Testis (tissue), 3 donors: Measurements from ENCODE around the gene DUSP7. TPM values are rescaled to one million over a fixed set of nuclear protein-coding genes. Genes with fewer than 3 reads are reported as not detected.
"Not testable (repeated sequence)": the region's sequence is repeated elsewhere in the genome, so short reads cannot be mapped to it uniquely, and the experiment has no call there.

ENCODE experiments used
- DNase-seq: peaks from one replicate; pipeline ENCODE4 v3.0.0-alpha.2; 2019
- H3K27ac ChIP-seq, 2 donors: fragments of 200-600 bp; sonication (generic); one replicate each; pipeline ENCODE4 v1.5.1; 2019
- H3K27me3 ChIP-seq: fragments of 200-600 bp; sonication (generic); one replicate; pipeline ENCODE4 v1.5.1; 2019
- H3K36me3 ChIP-seq: fragments of 200-600 bp; sonication (generic); one replicate; pipeline ENCODE4 v1.5.1; 2017; ENCODE audit warnings: low read depth; ENCODE audit errors: missing control alignments
- H3K4me1 ChIP-seq: fragments of 200-600 bp; sonication (generic); one replicate; pipeline ENCODE4 v1.5.1; 2019
- H3K4me3 ChIP-seq, 2 donors: fragments of 200-600 bp; sonication (generic); one replicate each; pipeline ENCODE4 v1.5.1; 2017 to 2019
- H3K9me3 ChIP-seq: fragments of 200-600 bp; sonication (generic); one replicate; pipeline ENCODE4 v1.5.1; 2017
- POLR2A ChIP-seq: fragments of 450-650 bp; IDR thresholded peaks from one replicate; pipeline ENCODE4 v1.6.1; 2017; ENCODE audit warnings: antibody characterized with exemption, mild to moderate bottlenecking, moderate library complexity
- WGBS, 2 donors: methylation state at CpG; one replicate each; pipeline ENCODE4 v1.1.5; 2018; 5-methylcytosine and 5-hydroxymethylcytosine counted together
- intact Hi-C: fragments of 100-400 bp; cut with DNase I; formaldehyde crosslinking; loops from one replicate; pipeline ENCODE4 v1.15.1; 2023; ENCODE audit warnings: low total_unique reads
- polyA plus RNA-seq: library from polyadenylated mRNA; stranded (reverse); fragments of 350-450 nt; fragmentation: Illumina TruSeq; extraction: RNeasy Lipid Tissue Mini Kit (QIAGEN cat#74804); gene quantifications from one replicate; pipeline ENCODE4 v1.2.3, GENCODE V29; 2014; ENCODE audit warnings: low read depth, low replicate concordance; ENCODE audit not compliant: insufficient read depth
- total RNA-seq, 2 donors: library from RNA; depleted of rRNA; stranded (reverse); fragments of >200 nt; gene quantifications; one replicate each; pipeline ENCODE4 v1.2.3, GENCODE V29; 2016
- TF ChIP-seq, protein P1 (sequence below), 3 experiments: fragments of 450-650 bp in 2 of 3; fragments of 200-600 bp in 1 of 3; sonication (generic) in 1 of 3; IDR thresholded peaks; one replicate each; pipeline ENCODE4 v1.5.1; 2016 to 2019; ENCODE audit warnings: antibody characterized with exemption in 3 of 3, mild to moderate bottlenecking in 2 of 3, moderate library complexity in 1 of 3

Gene DUSP7
- total and polyA plus RNA-seq, 3 donors from 2014 or later: 25.1 to 48.8 (median 40.6) TPM

DNA sequence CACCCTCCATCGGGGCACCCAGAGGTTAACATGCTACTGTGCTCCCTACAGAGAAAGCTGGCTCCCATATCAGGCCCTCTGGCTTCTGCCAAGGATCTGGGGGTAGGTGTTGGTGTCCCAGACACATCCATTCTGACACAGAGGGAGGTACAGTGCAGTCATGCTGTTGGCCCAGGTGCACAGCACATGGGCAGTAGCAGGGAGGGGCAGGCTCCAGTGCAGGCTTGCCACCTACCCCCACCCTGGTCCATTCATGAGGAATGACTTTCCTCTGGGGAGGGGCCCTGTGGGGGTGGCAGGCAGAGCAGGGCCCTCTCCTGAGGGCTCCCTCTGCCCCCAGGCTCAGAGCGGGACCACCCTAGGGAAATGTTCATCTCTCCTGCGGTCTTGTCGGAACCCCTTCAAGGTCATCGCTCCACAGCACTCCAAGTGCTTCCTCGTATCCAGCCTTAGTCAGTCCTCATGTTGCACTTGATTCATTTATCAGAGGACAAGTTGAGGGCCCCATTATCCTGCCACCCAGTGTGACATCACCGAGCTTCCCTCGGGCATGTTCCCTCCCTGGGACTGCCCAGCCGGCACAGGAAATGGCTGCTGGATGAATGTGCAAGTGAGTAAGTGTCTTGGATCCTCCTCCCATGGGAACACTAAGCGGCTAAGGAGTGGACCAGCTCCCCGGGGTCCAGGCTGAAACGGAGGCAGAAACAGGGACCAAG is 10.0 kb downstream of the DUSP7 start:
- intact Hi-C loops: no loop called here
- Histone ChIP-seq H3K27ac (no peak overlapping the region), H3K4me3 (no peak overlapping the region), H3K36me3 (no peaks in the 10 kb centered on the region), H3K9me3 (no peaks in the 10 kb centered on the region), H3K27me3 (no peaks in the 10 kb centered on the region), H3K4me1 (peaks cover 10% of the 10 kb centered on the region)
- TF ChIP-seq, protein P1, sequence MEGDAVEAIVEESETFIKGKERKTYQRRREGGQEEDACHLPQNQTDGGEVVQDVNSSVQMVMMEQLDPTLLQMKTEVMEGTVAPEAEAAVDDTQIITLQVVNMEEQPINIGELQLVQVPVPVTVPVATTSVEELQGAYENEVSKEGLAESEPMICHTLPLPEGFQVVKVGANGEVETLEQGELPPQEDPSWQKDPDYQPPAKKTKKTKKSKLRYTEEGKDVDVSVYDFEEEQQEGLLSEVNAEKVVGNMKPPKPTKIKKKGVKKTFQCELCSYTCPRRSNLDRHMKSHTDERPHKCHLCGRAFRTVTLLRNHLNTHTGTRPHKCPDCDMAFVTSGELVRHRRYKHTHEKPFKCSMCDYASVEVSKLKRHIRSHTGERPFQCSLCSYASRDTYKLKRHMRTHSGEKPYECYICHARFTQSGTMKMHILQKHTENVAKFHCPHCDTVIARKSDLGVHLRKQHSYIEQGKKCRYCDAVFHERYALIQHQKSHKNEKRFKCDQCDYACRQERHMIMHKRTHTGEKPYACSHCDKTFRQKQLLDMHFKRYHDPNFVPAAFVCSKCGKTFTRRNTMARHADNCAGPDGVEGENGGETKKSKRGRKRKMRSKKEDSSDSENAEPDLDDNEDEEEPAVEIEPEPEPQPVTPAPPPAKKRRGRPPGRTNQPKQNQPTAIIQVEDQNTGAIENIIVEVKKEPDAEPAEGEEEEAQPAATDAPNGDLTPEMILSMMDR (IDR thresholded peaks at IDR 0.05): no peak
- no peak for TF ChIP-seq POLR2A
- 78 to 92% methylated on average over 4 to 12 of the region's 12 CpGs for WGBS, 2 donors
- DNase-seq: no peak

DNA sequence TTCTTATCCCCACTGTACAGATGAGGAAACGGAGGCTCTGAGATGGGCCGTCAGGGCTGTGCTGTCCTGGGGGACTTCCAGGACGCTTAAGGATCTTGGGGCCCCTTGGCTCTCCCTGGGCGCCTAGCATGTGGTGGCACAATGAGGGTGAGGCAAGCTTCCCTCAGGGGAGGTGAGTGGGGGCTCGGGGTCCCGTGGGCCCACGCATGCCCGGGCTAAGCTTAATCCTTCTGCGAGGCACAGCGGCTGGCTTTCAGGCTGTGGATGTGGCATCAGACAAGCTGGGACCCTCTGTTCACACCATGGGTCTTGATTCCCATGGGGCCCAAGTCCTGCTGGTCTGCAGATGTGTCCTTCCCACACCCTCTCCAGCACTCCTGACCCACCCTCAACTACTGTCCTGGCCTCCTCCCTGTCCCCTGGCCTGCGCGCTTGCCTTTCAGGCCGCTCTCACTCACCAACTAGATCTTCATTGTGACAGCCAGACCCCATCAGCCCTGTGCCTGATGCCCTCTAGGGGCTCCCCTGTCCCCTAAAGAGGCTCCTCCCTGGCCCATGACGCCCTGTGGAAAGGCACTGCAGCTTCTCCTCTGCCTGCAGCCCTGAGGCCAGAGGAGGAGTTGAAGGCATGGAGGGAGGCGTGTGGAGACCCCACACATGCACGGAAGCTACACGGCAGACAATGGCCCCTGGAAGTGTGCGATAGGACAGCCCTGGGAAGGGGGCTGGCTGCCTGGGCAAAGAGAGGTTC is 11.3 kb downstream of the DUSP7 start:
- Histone ChIP-seq H3K27ac (no peak overlapping the region), H3K27me3 (no peaks in the 10 kb centered on the region), H3K4me1 (peaks cover 15% of the 10 kb centered on the region), H3K36me3 (no peaks in the 10 kb centered on the region), H3K9me3 (no peaks in the 10 kb centered on the region), H3K4me3 (no peak overlapping the region)
- intact Hi-C loops: no loop called here
- no peak for DNase-seq
- TF ChIP-seq, protein P1 (IDR thresholded peaks at IDR 0.05): no peak
- TF ChIP-seq POLR2A: no peak
- WGBS, 2 donors: 94 to 97% methylated on average over 8 to 18 of the region's 18 CpGs

DNA sequence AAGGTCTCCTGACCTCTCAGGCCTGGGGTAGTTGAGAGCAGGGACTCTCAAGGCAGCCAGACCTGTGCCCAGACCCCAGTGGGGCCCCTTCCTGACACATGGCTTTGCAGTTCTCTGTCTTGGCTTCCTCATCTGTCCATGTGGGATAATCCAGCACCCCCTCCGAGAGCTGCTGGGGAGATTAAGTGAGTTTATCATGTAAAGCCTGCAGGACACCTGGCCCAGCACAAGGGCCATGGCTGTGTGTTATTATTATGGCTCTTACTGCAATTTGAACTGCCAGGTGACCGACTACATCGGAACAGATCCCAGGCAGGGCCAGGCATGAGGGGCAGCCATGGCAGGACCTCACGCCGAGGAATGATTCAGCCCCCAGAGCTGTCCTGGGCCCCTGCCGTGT is 12.6 kb downstream of the DUSP7 start:
- Histone ChIP-seq H3K27me3 (no peaks in the 10 kb centered on the region), H3K27ac (no peak overlapping the region), H3K9me3 (no peaks in the 10 kb centered on the region), H3K4me3 (no peak overlapping the region), H3K4me1 (peaks cover 15% of the 10 kb centered on the region), H3K36me3 (no peaks in the 10 kb centered on the region)
- TF ChIP-seq, protein P1 (IDR thresholded peaks at IDR 0.05): no peak
- TF ChIP-seq POLR2A: no peak
- DNase-seq: no peak
- intact Hi-C loops: no loop called here
- 60 to 86% methylated on average over 1 to 6 of the region's 6 CpGs for WGBS, 2 donors

DNA sequence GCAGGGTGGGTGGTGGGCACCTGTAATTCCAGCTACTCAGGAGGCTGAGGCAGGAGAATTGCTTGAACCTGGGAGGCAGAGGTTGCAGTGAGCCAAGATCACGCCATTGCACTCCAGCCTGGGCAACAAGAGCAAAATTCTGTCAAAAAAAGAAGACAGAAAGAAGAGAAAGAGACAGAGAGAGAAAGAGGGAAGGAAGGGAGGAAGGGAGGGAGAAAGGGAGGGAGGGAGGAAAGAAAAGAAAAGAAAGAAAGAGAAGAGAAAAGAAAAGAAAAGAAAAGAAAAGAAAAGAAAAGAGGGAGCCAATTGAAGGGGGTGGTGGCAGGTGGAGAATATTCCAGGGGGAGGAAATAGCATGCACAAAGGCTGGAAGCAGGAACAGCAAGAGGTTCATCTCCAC is 13.3 kb downstream of the DUSP7 start:
- H3K4me1 ChIP-seq: peaks cover 15% of the 10 kb centered on the region
- WGBS, 2 donors: 97 to 100% methylated on average over 1 of the region's 1 CpG
- intact Hi-C loops, H3K27me3 ChIP-seq, DNase-seq, H3K36me3 ChIP-seq, H3K27ac ChIP-seq, H3K9me3 ChIP-seq, H3K4me3 ChIP-seq: not testable (repeated sequence)

DNA sequence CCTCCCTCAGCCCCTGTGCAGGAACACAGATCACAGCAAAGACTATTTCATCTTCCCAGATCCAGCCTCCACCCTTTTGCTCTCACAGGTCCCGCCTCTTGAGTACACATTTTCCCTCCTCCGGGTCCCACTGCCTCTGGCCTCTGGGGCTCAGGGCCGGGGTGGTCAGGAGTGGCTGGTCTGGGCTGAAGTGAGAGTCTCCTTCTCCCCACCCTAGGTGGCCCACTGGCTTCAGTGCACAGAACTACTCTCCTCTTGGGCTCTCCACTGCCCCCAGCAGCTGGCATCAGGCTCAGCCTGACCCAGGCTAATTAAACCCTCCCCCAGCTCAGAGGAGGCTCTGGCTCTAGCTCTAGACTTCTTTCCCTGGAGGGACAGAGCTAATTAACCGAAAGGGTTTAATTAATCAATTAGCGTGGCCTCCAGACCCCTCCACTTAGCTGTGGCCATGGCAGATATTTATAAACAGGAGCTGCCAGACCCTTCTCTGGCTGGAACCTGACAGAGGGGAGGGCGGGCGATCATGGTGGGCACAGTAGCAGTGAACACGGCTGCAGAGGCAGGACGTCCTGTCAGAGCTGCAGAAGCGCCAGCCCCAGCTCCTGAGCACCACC is 15.1 kb downstream of the DUSP7 start:
- H3K4me1 ChIP-seq: peaks cover 15% of the 10 kb centered on the region
- H3K27ac ChIP-seq: no peak overlapping the region
- no peaks in the 10 kb centered on the region for H3K27me3 ChIP-seq
- H3K4me3 ChIP-seq: no peak overlapping the region
- H3K36me3 ChIP-seq: no peaks in the 10 kb centered on the region
- H3K9me3 ChIP-seq: no peaks in the 10 kb centered on the region
- peak; percentile 49 for DNase-seq
- intact Hi-C loops: no loop called here
- 74 to 78% methylated on average over 6 to 10 of the region's 10 CpGs for WGBS, 2 donors
- TF ChIP-seq POLR2A: no peak
- TF ChIP-seq, protein P1 (IDR thresholded peaks at IDR 0.05): peak in 1 of 3 experiments; percentile 17
